GOT3 (cell line): ENCODE data around the gene REV3L.

Experiments
- DNase-seq: peaks from one replicate; lab custom pipeline; 2025; ENCODE audit warnings: mixed read lengths; lab: John Stamatoyannopoulos, UW

The REV3L gene

DNA sequence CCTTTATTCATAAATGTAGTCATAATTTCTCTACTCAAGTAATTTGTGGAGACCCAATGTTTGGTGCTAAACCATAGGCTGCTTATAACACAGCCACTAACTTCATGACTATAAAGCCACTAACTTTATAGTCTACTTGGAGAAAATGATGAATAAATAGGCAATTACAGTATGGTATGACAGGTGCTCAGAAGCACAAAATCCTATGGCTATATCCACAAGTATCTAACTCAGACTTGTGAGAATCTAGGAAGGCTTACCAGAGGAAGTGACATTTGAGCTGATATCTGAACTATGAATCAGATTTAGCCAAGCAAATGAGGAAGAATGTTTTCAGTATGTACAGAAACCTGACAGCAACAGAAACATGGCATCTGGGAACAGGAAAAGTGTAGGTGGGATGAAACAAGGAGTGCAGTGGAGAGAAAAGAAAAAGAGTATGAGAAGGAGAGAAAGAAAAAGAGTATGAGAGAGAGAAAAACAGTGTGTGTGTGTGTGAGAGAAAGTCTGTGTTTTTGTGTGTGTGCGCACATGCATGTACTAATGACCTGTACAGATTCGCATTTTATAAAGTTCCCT is 59.9 kb downstream of the REV3L start:
- no peak for DNase-seq

DNA sequence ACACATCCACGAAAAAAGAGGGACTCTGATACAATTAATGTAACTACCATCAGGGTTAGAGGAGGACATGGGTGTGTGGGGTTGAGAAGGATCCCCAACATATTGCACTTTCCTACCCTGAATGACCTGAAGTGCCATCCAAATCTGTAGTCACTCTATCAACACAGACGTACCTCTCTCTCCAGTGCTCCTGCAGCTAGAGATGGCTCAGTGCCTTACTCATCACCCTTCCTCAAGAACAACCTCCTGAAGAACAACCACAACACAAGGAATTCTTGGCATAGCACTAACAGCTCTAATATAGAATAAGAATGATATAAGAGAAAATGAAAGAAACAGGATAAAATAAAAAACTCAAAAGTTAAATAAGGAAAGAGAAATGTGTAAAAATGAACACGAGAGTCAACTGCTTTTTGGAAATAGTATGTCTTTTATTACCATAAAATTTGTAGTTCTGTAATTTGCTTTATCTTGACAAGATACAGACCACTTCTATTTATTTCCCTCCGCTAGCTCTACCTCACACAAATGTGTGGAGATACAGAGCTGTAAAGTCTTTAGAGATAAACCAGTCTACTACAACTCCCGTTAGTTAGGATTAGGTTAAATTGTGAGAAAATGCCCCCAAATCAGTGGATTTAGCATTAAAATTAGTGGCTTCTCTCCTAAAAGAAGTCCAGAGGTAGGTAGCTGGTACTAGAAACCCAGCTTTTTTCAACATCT is 63.9 kb downstream of the REV3L start:
- DNase-seq, result no peak

DNA sequence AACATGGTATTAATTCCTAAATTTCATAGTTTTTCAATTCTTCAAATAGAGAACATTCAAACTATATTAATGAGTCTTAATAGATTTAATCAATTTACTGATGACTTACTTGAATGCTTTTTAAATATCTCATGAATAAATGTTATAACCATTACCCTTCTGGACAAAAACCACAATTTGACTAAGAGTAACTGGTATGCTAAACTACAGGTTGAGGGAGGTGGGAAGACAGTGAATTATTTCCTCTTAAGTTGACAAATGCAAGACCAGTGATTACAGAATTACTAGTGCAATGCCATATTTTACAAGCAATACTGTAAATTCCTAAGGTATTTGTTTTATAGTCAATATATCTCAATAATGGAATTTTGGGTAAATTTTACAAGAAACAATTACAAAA is 65.1 kb downstream of the REV3L start:
- DNase-seq, result no peak

DNA sequence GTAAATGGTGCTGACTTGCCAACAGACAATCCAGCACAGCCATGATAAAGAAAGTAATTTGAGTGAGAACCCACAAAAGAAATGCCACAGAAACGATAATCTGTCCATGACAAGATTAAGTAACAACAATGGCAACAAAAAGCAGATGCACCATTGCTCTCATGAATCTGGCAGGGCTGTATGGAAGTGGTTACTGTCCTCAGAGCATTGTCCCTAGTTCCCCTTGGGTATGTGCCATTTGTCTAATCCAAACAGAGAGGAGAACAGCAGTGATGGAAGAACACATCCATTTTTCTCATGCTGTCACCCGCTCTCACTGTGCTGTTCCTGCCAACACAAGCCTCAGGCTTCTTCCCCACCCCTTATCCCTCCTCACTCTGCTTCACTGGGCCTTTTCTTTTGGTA is 65.8 kb downstream of the REV3L start:
- no peak for DNase-seq

DNA sequence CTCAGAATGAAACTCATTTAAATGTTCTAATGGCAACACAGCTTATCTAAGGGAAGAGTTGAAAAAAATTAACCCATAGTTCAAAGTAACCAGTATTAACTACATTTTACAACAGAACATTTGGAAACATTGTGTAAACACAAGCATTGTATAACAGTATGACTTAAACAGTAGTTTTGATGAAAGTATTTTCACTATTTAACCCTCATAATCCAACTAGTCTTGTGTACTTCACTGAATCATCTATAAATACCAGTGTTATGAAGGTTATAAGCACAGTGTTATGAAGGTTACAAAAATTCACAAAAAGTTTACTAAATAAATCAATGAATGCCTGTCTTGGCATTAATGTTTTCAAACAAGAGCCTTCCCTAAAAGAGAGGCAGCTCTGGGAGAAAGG is 66.5 kb downstream of the REV3L start:
- no peak for DNase-seq

DNA sequence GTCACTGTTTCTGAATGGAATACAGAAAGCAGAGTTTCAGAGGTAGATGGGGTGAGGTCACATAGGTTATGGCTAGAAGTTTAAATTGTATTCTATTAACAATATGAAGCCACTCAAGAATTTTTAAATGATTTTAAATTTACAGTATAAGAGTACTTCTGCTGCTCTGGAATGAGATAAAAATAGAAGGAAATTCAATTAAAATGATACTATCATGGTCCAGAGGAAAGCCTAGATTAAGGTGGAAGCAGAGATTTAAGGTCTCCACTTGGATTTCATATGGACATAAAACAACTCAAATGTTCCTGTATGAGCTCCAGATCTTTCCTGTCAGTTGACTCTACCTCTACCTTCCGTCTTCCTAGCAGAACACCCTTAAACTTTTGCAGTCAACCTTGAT is 68.6 kb downstream of the REV3L start:
- no peak for DNase-seq

DNA sequence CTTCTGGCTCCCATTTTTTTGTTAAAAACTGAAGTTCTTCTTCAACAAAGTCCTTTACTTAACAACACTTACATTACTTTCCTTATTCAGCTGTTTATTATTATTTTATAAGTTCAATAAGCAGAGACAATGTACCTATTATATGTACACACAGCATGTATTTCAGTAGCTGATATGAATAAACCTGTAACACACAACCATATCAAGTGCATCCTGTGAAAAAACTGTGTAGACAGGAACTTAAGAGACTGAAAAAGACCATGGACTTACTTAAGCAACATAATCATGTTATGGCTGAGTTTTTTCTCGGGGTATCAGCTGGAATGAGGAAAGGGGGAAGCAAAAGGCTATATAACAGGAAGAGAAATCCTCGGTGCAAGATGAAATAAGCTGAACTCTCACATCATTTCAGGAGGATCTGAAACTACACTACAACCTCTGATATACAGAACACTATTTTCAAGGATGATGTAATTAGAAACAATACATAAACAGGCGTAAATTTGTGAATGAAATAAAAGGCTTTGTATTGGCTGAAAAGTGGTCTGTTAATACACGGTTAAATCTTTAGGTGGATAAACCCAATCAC is 70.9 kb downstream of the REV3L start:
- no peak for DNase-seq

DNA sequence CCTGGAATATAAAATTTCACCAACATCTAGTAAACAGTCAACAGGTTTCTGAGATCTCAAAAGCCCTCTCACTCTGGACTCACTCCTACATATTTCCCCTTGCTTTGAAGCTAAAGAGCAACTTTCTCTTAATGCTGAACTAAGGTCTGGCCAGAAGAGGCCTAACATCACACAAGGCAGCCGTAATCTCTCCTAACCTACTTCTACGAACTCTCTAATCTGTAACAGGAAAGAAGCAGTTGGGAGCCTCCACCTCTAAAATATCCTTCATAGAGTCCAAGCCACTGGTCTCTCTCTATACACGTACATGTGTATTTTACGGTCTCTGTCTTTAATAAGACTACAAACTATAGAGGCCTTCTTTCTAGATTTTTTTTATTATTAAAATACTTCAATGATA is 72.0 kb downstream of the REV3L start:
- no peak for DNase-seq

DNA sequence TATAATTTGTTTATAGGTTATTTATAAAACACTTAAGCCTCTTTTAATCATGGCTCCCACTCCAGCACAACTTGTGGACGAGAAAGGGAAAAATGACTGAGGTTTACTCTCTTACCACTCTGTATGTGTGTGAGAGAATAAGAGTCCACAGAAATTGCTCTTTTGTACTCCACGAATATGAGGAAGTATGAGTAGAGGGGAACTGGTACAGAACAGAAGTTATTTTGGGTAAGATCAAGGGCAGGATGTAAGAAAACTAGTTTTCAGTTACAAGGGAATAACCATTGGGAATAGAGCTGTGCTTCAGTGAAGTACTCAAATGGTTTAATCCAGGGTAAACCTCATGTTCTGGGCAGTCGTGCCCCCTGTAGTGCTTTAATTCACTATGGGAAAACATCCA is 72.6 kb downstream of the REV3L start:
- DNase-seq, result no peak

DNA sequence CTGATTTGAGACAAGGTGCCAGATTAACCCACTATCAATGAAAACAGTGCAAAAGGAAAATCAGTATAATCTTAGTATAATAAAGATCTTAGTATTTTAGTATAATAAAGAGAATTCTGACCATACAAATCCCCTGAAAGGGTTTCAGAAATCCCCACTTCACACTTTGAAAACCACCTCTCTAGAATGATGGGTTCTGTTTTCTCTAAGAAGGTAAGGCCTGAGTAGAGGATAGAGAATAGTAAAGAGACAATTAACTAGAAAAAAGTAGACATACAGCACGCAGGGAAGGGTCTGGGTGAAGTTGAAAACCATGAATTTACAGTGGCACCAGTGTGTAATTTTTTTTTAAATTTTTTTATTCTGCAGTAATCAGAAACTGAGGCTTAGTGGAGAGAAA is 73.6 kb downstream of the REV3L start:
- DNase-seq, result no peak

DNA sequence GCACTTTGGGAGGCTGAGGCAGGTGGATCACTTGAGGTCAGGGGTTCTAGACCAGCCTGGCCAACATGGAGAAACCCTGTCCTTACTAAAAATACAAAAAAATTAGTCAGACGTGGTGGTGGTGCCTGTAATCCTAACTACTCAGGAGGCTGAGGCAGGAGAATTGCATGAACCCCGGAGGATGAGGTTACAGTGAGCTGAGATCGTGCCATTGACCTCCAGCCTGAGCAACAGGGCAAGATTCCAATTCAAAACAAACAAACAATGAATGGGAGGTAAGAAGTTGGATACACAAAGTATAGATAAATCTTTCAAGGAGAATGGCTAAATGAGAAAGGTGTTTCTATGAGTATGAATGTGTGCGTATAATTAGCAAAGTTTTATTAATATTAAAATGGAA is 75.3 kb downstream of the REV3L start:
- DNase-seq, result no peak

DNA sequence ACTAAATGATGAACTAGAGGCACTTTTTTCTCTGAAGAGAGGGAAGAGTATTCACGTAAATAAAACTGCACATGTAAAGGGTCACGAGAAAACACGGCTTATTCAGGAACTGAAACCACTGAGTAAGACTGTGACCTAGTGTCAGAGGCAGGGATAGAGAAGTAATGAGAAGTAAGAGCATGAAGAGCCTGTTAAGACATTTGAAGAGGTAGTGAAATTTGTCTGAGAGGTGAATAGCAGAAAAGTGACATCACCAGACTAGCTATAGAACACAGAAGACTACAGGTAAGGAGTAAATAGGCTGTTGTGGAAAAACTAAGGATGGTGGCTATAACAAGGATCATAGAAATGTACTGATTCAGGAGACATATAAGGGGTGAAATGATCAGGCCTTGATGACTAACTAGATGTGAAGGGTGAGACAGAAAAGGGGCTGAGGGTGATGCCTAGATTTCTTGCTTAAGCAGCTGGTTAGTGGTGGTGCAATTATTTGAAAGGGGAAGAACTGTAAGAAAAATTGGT is 76.8 kb downstream of the REV3L start:
- DNase-seq, result no peak

DNA sequence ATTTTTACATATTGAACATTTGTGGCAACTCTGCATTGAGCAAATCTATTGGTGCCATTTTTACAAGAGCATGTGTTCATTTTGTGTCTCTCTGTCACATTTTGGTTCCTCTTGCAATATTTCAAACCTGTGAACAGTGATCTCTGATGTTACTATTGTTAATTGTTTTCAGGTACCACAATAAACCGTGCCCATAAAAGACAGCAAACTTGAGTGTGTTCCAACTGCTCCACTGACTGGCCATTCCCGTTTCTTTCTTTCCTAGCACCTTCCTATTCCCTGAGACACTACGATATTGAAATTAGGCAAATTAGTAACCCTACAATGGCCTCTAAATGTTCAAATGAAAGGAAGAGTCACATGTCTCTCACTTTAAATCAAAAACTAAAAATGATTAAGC is 79.6 kb downstream of the REV3L start:
- DNase-seq, result no peak

DNA sequence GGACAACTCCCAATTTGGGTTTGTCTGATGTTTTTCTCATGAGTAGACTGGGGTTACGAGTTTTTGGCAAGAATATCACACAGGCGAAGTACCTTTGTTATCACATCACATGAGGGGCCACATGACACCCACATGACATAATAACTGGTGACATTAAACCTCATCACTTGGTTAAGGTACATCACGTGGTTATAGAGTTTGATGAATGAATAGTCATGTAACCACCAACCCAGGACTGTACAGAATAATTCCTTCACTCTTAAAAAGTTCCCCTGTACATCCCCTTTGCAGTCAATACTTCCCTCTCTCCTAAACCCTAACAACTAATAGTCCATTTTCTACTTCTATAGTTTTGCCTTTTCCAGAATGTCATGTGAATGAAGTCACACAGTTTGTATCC is 83.4 kb downstream of the REV3L start:
- DNase-seq, result no peak

DNA sequence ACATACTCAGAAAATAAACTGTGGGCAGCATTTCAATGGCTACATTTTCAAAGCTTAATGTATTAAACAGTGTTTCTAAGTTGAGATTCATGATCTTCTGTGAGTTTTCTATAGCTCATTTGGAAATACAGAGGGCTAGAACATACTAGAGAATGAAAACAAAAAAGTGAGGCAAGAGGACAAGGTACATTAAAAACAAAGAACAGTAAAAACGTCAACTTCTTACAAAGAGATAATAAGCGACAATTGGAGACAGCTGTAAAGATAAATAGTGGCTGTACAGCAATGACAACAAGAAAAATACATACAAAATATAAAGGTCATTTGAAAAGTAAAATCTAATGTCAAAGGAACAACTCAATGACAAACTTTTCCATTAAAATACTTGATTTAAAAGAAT is 94.3 kb downstream of the REV3L start:
- no peak for DNase-seq

DNA sequence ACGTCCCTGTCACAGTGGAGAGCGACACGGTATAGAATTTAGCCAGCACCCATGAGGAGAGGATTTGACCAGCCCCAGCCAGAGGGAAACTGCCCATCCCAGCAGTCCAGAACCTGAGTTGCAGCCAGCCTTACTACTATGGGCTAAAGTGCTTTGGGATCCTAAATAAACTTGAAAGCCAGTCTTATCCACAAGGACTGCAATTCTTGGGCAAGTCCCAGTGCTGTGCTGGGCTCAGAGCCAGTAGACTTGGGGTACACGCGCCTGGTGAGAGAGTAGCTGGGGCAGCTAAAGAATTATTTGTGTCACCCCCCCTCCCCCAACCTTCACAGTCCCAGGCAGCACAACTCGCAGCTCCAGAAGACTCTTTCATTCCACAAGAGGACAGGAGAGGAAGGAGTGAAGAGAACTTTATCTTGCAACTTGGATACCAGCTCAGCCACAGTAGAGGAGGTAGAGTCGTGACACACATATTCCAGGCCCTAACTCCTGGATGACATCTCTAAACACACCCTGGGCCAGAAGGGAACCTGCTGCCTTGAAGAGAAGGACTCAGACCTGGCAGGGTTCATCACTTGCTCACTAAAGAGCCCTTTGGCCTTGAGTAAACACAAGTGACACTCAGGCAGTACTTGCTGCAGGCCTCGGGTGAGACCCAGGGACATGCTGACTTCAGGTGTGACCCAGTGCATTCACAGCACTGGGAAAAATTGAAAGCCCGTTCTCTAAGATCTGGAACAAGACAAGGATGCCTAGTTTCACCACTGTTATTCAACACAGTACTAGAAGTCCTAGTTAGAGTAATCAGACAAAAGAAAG is 100.3 kb downstream of the REV3L start:
- no peak for DNase-seq

DNA sequence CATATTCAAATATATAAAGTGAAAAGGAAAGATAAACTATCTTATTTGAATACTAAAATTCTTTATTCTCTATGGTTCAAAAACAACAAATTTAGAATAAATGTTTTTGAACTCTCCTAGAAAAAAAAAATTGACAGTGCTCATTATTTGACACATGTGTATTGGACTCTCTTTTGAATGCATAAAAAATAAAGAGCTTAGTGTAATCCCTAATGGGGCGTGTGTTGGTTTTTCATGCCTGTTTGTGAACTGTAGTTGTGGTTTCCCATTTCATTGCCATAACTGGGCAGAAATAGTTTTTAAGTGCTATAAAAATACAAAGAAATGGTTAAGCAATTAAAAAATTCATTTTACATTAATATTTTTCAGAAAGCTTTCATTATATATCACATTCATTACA is 101.3 kb downstream of the REV3L start:
- no peak for DNase-seq

DNA sequence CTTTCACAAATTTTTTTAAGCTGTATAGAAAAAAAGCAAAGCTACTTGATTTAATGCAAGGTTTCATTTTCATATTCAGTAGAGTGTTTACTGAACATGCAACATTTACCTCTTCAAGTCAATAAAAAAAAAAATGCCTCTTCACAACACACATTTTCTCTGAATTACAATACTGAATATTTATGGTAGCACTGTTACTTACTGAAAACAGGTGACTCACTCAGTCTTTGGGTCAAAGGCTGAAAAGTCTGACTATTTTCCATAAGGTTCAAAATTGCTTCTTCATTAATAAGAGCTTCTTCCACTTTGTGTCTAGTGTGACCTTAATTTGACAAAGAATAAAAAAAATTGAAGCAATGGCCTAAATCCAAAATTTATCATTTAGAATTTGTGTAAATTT is 101.9 kb downstream of the REV3L start:
- no peak for DNase-seq

DNA sequence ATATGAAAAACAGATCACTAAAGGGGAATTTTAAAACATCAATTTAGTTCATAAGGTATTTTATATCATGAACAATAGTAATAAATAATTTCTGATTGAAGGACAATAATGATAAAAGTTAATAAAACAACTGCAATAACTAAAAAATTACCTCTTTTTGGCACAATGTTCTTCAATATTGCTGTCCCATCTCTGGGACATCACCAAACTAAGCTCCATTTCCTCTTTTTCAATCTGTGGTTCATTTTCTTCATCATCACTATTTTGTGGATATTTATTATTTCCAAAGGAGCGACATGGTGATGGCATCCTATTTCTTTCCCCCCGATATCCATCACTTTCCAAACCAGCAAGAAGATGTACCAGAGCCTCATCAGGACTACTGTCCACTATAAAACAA is 103.2 kb downstream of the REV3L start:
- DNase-seq, result no peak

DNA sequence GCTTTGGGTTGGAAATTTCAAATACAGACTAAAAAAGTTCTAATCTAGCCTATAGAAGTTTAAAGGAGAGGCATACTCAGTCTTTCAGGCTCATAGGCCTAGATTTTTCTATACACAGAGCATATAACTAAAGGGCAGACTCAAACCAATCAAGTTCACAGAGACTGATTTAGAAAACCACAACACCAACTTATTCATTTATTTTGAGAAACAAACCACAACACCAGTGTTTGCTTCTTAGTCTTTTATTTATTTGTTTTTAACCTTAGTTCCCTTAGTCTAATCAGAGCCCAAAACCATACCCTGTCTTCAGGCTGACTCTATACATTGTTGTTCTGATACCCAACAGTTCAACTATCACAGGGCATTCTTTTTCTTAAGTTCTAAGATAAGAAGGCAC is 103.7 kb downstream of the REV3L start:
- DNase-seq, result no peak

DNA sequence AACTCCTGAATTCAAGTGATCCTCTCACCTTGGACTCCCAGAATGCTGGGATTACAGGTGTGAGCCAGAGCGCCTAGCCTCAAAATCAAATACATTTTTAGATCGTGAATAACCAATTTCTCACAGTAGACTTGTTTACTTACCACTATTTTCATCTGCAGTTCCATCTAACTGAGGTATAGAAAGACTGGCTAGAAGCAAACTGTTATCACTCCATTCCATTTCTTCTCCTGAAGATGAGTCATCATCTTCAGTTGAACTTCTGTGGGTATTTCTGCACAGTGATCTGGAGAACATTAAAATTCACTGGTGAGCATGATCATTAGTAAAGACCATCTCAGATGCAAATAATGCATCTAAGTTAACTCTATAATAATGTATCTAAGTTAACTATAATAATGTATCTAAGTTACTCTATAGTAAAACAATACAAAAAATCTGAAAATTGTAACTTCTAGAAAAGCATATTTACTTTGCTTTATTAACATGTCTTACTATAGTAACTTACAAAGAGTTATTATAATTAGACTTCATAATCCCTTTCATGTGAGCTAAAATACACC is 105.4 kb downstream of the REV3L start:
- no peak for DNase-seq

DNA sequence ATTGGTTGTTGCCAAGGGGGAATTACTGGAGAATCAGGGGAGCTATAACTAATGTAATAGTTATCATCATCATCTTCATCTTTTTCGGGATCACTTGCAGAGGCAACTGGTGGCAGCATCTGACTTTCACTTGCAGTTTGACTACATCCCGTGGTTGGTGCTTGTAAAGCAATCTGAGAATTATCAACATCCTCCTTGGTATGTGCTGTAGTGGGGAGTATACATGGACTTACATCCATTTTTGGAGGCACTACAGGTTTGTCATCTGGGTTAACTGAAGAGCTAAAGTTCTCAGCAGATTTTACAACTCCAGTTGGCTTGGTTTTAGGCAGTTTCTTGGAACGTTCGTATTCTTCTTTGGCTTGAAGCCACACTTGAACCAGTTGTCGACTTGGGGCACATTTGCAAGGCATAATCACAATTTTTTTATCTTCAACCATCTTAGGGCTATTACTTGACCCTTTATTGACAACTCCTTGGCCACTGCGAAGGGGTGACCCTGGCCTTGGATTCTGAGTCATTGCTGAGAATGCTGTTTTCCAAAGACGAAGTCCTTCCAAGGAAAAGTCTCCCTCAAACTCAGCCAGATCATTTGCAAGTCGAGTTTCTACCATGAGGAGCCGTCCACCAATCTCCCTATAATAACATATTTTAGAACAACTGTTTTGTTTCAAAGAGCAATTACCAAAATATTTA is 115.5 kb downstream of the REV3L start:
- no peak for DNase-seq
